ENCODE measurements around the gene BCO1.

Gene BCO1

GRCh38 chr16:81237282-81237681, 1.2 kb upstream of the BCO1 start:
- DNase-seq, result no peak

GRCh38 chr16:81237942-81238295, 570 bp upstream of the BCO1 start:
- no peak for DNase-seq

- no peak for DNase-seq
These were observed 1.1 kb downstream of the BCO1 start for GRCh38 chr16:81239367-81240121.

- DNase-seq, result no peak
These were observed 3.2 kb downstream of the BCO1 start for GRCh38 chr16:81241706-81242105.

- DNase-seq, result no peak
These were observed 4.6 kb downstream of the BCO1 start for GRCh38 chr16:81242977-81243618.

- DNase-seq, result no peak
These were observed 5.5 kb downstream of the BCO1 start for GRCh38 chr16:81243942-81244341.

- DNase-seq, result no peak
These were observed 13.4 kb downstream of the BCO1 start for GRCh38 chr16:81251871-81252270.

GRCh38 chr16:81253141-81253540, 14.7 kb downstream of the BCO1 start:
- DNase-seq, result no peak

- DNase-seq, result no peak
These were observed 16.5 kb downstream of the BCO1 start for GRCh38 chr16:81254922-81255526.

GRCh38 chr16:81259916-81260315, 21.4 kb downstream of the BCO1 start:
- DNase-seq, result no peak

- no peak for DNase-seq
These were observed 22.7 kb downstream of the BCO1 start for GRCh38 chr16:81261049-81261648.

GRCh38 chr16:81263470-81264220, 25.2 kb downstream of the BCO1 start:
- no peak for DNase-seq

GRCh38 chr16:81264386-81264785, 25.9 kb downstream of the BCO1 start:
- DNase-seq, result no peak

GRCh38 chr16:81265052-81265451, 26.6 kb downstream of the BCO1 start:
- DNase-seq, result no peak

- DNase-seq, result no peak
These were observed 27.4 kb downstream of the BCO1 start for GRCh38 chr16:81265658-81266451.

GRCh38 chr16:81266680-81267095, 28.2 kb downstream of the BCO1 start:
- DNase-seq, result no peak

GRCh38 chr16:81268509-81268908, 30.0 kb downstream of the BCO1 start:
- DNase-seq, result no peak

GRCh38 chr16:81273223-81273950, 34.9 kb downstream of the BCO1 start:
- DNase-seq, result no peak

GRCh38 chr16:81275064-81275532, 36.6 kb downstream of the BCO1 start:
- no peak for DNase-seq

GRCh38 chr16:81275795-81276194, 37.3 kb downstream of the BCO1 start:
- no peak for DNase-seq

GRCh38 chr16:81276323-81276722, 37.8 kb downstream of the BCO1 start:
- DNase-seq, result no peak

Data from amniotic stem cell (primary cell).